Liver (tissue), 9 donors: ENCODE measurements around the gene SHLD2. TPM values are rescaled to one million over a fixed set of nuclear protein-coding genes. Genes with fewer than 3 reads are reported as not detected.
"Not testable (repeated sequence)": the region's sequence is repeated elsewhere in the genome, so short reads cannot be mapped to it uniquely, and the experiment has no call there.

Experiments
- DNase-seq: peaks from one replicate; pipeline ENCODE4 v3.0.0-alpha.2; 2017; ENCODE audit warnings: low spot score
- H3K27ac ChIP-seq, 2 donors: one replicate each; pipeline ENCODE4 v1.7.0; 2013; ENCODE audit warnings: inconsistent platforms in 2 of 2, low read length in 2 of 2, control low read depth in 1 of 2, low read depth in 1 of 2, mild to moderate bottlenecking in 1 of 2
- H3K27me3 ChIP-seq, 4 donors: one replicate each; pipeline versions ENCODE4 v1.6.1 to v1.7.0; 2013; ENCODE audit warnings: low read length in 3 of 4, inconsistent platforms in 1 of 4, mild to moderate bottlenecking in 1 of 4, moderate library complexity in 1 of 4; ENCODE audit not compliant: control insufficient read depth in 4 of 4, insufficient read depth in 4 of 4
- H3K36me3 ChIP-seq, 4 donors: one replicate each; pipeline versions ENCODE4 v1.6.1 to v1.7.0; 2013; ENCODE audit warnings: low read length in 3 of 4, mild to moderate bottlenecking in 3 of 4, low read depth in 1 of 4, moderate library complexity in 1 of 4; ENCODE audit not compliant: control insufficient read depth in 4 of 4, insufficient read depth in 3 of 4
- H3K4me1 ChIP-seq, 4 donors: one replicate each; pipeline versions ENCODE4 v1.6.1 to v1.7.0; 2013; ENCODE audit warnings: low read length in 3 of 4, mild to moderate bottlenecking in 3 of 4, moderate library complexity in 1 of 4; ENCODE audit not compliant: control insufficient read depth in 4 of 4, insufficient read depth in 4 of 4
- H3K4me3 ChIP-seq, 3 donors: one replicate each; pipeline versions ENCODE4 v1.6.1 to v1.7.0; 2013; ENCODE audit warnings: low read length in 3 of 3, control low read depth in 1 of 3, low read depth in 1 of 3, mild to moderate bottlenecking in 1 of 3
- H3K9ac ChIP-seq, 2 donors: one replicate each; pipeline ENCODE4 v1.7.0; 2013; ENCODE audit warnings: low read length in 2 of 2, mild to moderate bottlenecking in 2 of 2, moderate library complexity in 2 of 2, control low read depth in 1 of 2, low read depth in 1 of 2
- H3K9me3 ChIP-seq, 4 donors: one replicate each; pipeline versions ENCODE4 v1.6.1 to v1.7.0; 2013; ENCODE audit warnings: low read length in 3 of 4; ENCODE audit not compliant: control insufficient read depth in 4 of 4
- NR2F2 ChIP-seq: IDR thresholded peaks from 2 replicates; pipeline ENCODE4 v1.6.1; 2016; ENCODE audit warnings: antibody characterized with exemption
- WGBS: extraction: QIAGEN DNeasy Blood & Tissue Kit; methylation state at CpG from one replicate; pipeline ENCODE4 v1.1.7; 2013; 5-methylcytosine and 5-hydroxymethylcytosine counted together
- polyA plus RNA-seq, 2 donors: library from polyadenylated mRNA; stranded (reverse) in 1 of 2; unstranded in 1 of 2; fragments of 200-250 nt in 1 of 2; fragments of >200 nt in 1 of 2; fragmentation: Nextera tagmentation in 1 of 2; extraction: Ambion mirVana in 1 of 2; gene quantifications; one replicate each; pipeline versions ENCODE4 v1.2.1 to v1.2.3, GENCODE V29; 2013 to 2015
- total RNA-seq, 2 donors: library from RNA; depleted of rRNA; stranded (reverse); fragments of >200 nt; gene quantifications; one replicate each; pipeline ENCODE4 v1.2.3, GENCODE V29; 2014
- donor health status: healthy.
- donor health status: healthy.
- donor health status: healthy.
- donor health status: healthy.
- donor health status: healthy.

Gene SHLD2
- total and polyA plus RNA-seq, 4 donors = 11.7 to 39.5 (median 24.9) TPM

- not testable (repeated sequence) for H3K27ac ChIP-seq, H3K4me1 ChIP-seq, DNase-seq, H3K27me3 ChIP-seq, H3K9ac ChIP-seq, H3K4me3 ChIP-seq, H3K36me3 ChIP-seq, H3K9me3 ChIP-seq
- WGBS = 17% methylated on average over 2 of the region's 4 CpGs
Measured at GRCh38 chr10:87204801-87205200, 109.8 kb downstream of the SHLD2 start.

- H3K4me1 ChIP-seq, H3K9me3 ChIP-seq, H3K27me3 ChIP-seq, H3K4me3 ChIP-seq, H3K9ac ChIP-seq, DNase-seq, H3K27ac ChIP-seq, H3K36me3 ChIP-seq: not testable (repeated sequence)
- 76% methylated on average over 4 of the region's 4 CpGs for WGBS
- peak; percentile 24 for TF ChIP-seq NR2F2
Measured at GRCh38 chr10:87206922-87207321, 111.9 kb downstream of the SHLD2 start.

- H3K27ac ChIP-seq, H3K27me3 ChIP-seq, H3K4me1 ChIP-seq, DNase-seq, H3K36me3 ChIP-seq, H3K4me3 ChIP-seq, H3K9ac ChIP-seq, H3K9me3 ChIP-seq: not testable (repeated sequence)
- WGBS = 98% methylated on average over 5 of the region's 5 CpGs
Measured at GRCh38 chr10:87210309-87210708, 115.3 kb downstream of the SHLD2 start.

GRCh38 chr10:87211848-87212247 lies 116.8 kb downstream of the SHLD2 start:
- WGBS = 76% methylated on average over 2 of the region's 2 CpGs
- not testable (repeated sequence) for H3K36me3 ChIP-seq, H3K4me1 ChIP-seq, H3K27ac ChIP-seq, H3K4me3 ChIP-seq, H3K9ac ChIP-seq, H3K27me3 ChIP-seq, H3K9me3 ChIP-seq, DNase-seq

GRCh38 chr10:87213150-87213765 lies 118.3 kb downstream of the SHLD2 start:
- not testable (repeated sequence) for H3K4me1 ChIP-seq, H3K9me3 ChIP-seq

GRCh38 chr10:87213806-87214205 lies 118.8 kb downstream of the SHLD2 start:
- H3K4me1 ChIP-seq, H3K27me3 ChIP-seq, DNase-seq, H3K9ac ChIP-seq, H3K9me3 ChIP-seq, H3K4me3 ChIP-seq, H3K27ac ChIP-seq, H3K36me3 ChIP-seq: not testable (repeated sequence)
- 88% methylated on average over 21 of the region's 21 CpGs for WGBS

More at GRCh38 chr10:87213150-87213765, 118.3 kb downstream of the SHLD2 start:
- H3K27ac ChIP-seq, DNase-seq, H3K36me3 ChIP-seq, H3K27me3 ChIP-seq, H3K9ac ChIP-seq, H3K4me3 ChIP-seq: not testable (repeated sequence)
- WGBS = 71% methylated on average over 7 of the region's 8 CpGs

GRCh38 chr10:87216120-87216519 lies 121.1 kb downstream of the SHLD2 start:
- not testable (repeated sequence) for H3K27me3 ChIP-seq, H3K4me1 ChIP-seq, H3K9me3 ChIP-seq, H3K36me3 ChIP-seq, DNase-seq, H3K4me3 ChIP-seq, H3K9ac ChIP-seq, H3K27ac ChIP-seq
- WGBS = 71% methylated on average over 11 of the region's 11 CpGs

- WGBS = 70% methylated on average over 1 of the region's 5 CpGs
- H3K27ac ChIP-seq, H3K27me3 ChIP-seq, DNase-seq, H3K4me1 ChIP-seq, H3K4me3 ChIP-seq, H3K36me3 ChIP-seq, H3K9ac ChIP-seq, H3K9me3 ChIP-seq: not testable (repeated sequence)
Measured at GRCh38 chr10:87219370-87219769, 124.4 kb downstream of the SHLD2 start.

DNA sequence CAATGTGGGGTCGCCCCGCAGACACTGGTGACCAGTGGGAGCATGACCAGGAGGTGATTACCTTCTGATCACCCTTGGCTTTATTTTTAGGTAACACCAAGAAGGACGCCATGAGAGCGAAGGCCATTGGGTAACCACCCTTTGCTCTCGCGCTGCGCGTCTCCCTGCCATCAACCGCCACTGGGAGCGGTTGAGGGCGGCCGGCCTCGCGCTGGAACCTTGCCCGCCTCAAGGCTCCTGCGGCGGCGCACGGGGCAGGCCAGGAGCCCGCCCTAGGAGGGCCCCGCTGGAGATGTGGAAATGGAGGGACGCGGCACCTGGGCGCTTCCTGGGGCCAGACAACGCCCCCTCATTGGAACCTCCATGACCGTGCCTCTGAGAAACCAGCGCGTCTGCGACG lies 127.8 kb downstream of the SHLD2 start:
- not testable (repeated sequence) for H3K36me3 ChIP-seq, H3K4me3 ChIP-seq, H3K9me3 ChIP-seq, DNase-seq, H3K27ac ChIP-seq, H3K27me3 ChIP-seq, H3K4me1 ChIP-seq, H3K9ac ChIP-seq
- WGBS = 84% methylated on average over 30 of the region's 30 CpGs
